IMR-90 (cell line): ENCODE measurements around the gene SMARCA2. TPM values are rescaled to one million over a fixed set of nuclear protein-coding genes. Genes with fewer than 3 reads are reported as not detected.

Experiments used
- ATAC-seq: fragments of 200-7000 bp; cut with Tn5 transposase; 2 replicates; pipeline ENCODE4 v1.9.1; 2020; ENCODE audit warnings: low read depth, mild to moderate bottlenecking, moderate library complexity
- BruUV-seq: library from RNA; stranded (reverse); fragments of 400-500 nt; replicated peaks from 2 replicates; lab custom pipeline; 2021; lab: Mats Ljungman, UMichigan
- CTCF ChIA-PET: fragments of 300-600 bp; formaldehyde crosslinking; extraction: SDS; loops from one replicate; lab custom pipeline; 2021; ENCODE audit warnings: antibody characterized with exemption; lab: Yijun Ruan, JAX
- POLR2A ChIA-PET: fragments of 300-600 bp; sonication (Branson Sonifier 250); formaldehyde crosslinking; loops from one replicate; lab custom pipeline; 2022; ENCODE audit warnings: antibody characterized with exemption; ENCODE audit not compliant: unreplicated experiment; lab: Charles Lee
- DNase-seq: peaks from one replicate; pipeline ENCODE4 v3.0.0; 2013
- H2AFZ ChIP-seq: replicated peaks from 2 replicates; pipeline ENCODE3; 2013; ENCODE audit warnings: low read length, mild to moderate bottlenecking; ENCODE audit not compliant: poor library complexity
- H2AK5ac ChIP-seq: 2 replicates; pipeline ENCODE4 v1.6.1; 2013; ENCODE audit warnings: low read depth, low read length, inconsistent platforms
- H2AK9ac ChIP-seq: replicated peaks from 2 replicates; pipeline ENCODE3; 2013; ENCODE audit warnings: mild to moderate bottlenecking, low read depth, low read length, moderate library complexity; ENCODE audit not compliant: poor library complexity
- H2BK120ac ChIP-seq: 2 replicates; pipeline ENCODE4 v1.6.1; 2013; ENCODE audit warnings: low read depth, low read length, inconsistent platforms
- H2BK15ac ChIP-seq: 3 replicates; pipeline ENCODE4 v1.6.1; 2013; ENCODE audit warnings: low read depth, low read length, inconsistent platforms
- H2BK20ac ChIP-seq: 2 replicates; pipeline ENCODE4 v1.6.1; 2013; ENCODE audit warnings: low read depth, mild to moderate bottlenecking, inconsistent platforms, low read length, moderate library complexity
- H2BK5ac ChIP-seq: 2 replicates; pipeline ENCODE4 v1.6.1; 2013; ENCODE audit warnings: mild to moderate bottlenecking, low read depth, low read length, inconsistent platforms; ENCODE audit not compliant: poor library complexity, severe bottlenecking
- H3K14ac ChIP-seq: replicated peaks from 2 replicates; pipeline ENCODE4 v1.6.1; 2013; ENCODE audit warnings: low read depth, low read length, inconsistent platforms
- H3K18ac ChIP-seq: 2 replicates; pipeline ENCODE4 v1.6.1; 2013; ENCODE audit warnings: low read depth, low read length, control low read depth
- H3K23ac ChIP-seq: 2 replicates; pipeline ENCODE4 v1.6.1; 2013; ENCODE audit warnings: low read depth, low read length, inconsistent platforms
- H3K27ac ChIP-seq: 2 replicates; pipeline ENCODE4 v1.5.1; 2013; ENCODE audit warnings: mild to moderate bottlenecking, control low read depth, low read length; ENCODE audit not compliant: insufficient read depth
- H3K27me3 ChIP-seq: 2 replicates; pipeline ENCODE4 v1.6.1; 2013; ENCODE audit warnings: low read length; ENCODE audit not compliant: control insufficient read depth, insufficient read depth
- H3K36me3 ChIP-seq: 2 replicates; pipeline ENCODE4 v1.6.1; 2013; ENCODE audit warnings: low read length, mixed read lengths; ENCODE audit not compliant: control insufficient read depth, insufficient read depth
- H3K4ac ChIP-seq: 2 replicates; pipeline ENCODE4 v1.6.1; 2013; ENCODE audit warnings: low read depth, low read length, inconsistent platforms
- H3K4me1 ChIP-seq: 2 replicates; pipeline ENCODE4 v1.6.1; 2013; ENCODE audit warnings: low read length, mixed read lengths; ENCODE audit not compliant: control insufficient read depth, insufficient read depth
- H3K4me2 ChIP-seq: 2 replicates; pipeline ENCODE4 v1.6.1; 2013; ENCODE audit warnings: low read depth, mild to moderate bottlenecking, control low read depth, low read length, moderate library complexity
- H3K4me3 ChIP-seq: 2 replicates; pipeline ENCODE4 v1.5.1; 2013; ENCODE audit warnings: low read depth, mild to moderate bottlenecking, control low read depth, low read length, moderate library complexity; ENCODE audit not compliant: insufficient read depth
- H3K56ac ChIP-seq: 2 replicates; pipeline ENCODE4 v1.6.1; 2013; ENCODE audit warnings: low read length, inconsistent platforms; ENCODE audit not compliant: insufficient read depth; ENCODE audit errors: extremely low read depth
- H3K79me1 ChIP-seq, 2 experiments: 2 replicates each; pipeline ENCODE4 v1.6.1; 2013; ENCODE audit warnings: low read length in 2 of 2, inconsistent platforms in 1 of 2, low read depth in 1 of 2
- H3K9ac ChIP-seq: 2 replicates; pipeline ENCODE4 v1.6.1; 2013; ENCODE audit warnings: low read depth, low read length, control low read depth
- H3K9me1 ChIP-seq: 2 replicates; pipeline ENCODE4 v1.6.1; 2013; ENCODE audit warnings: low read length, inconsistent platforms; ENCODE audit not compliant: insufficient read depth
- H3K9me3 ChIP-seq: 2 replicates; pipeline ENCODE4 v1.6.1; 2013; ENCODE audit warnings: low read length; ENCODE audit not compliant: control insufficient read depth, insufficient read depth
- H4K20me1 ChIP-seq: 2 replicates; pipeline ENCODE4 v1.6.1; 2013; ENCODE audit warnings: low read length, inconsistent platforms; ENCODE audit not compliant: insufficient read depth
- H4K5ac ChIP-seq: 2 replicates; pipeline ENCODE4 v1.6.1; 2013; ENCODE audit warnings: mild to moderate bottlenecking, low read depth, low read length, control low read depth
- H4K8ac ChIP-seq, 2 experiments: 2 replicates each; pipeline ENCODE4 v1.6.1; 2013; ENCODE audit warnings: low read depth in 2 of 2, low read length in 2 of 2, control low read depth in 1 of 2, inconsistent platforms in 1 of 2
- H4K91ac ChIP-seq: 2 replicates; pipeline ENCODE4 v1.6.1; 2013; ENCODE audit warnings: low read depth, low read length, inconsistent platforms; ENCODE audit not compliant: insufficient read depth
- CEBPB ChIP-seq: IDR thresholded peaks from 2 replicates; pipeline ENCODE4 v1.6.1; 2012; ENCODE audit warnings: low read depth, low read length, improper control_type of control experiment
- CHD1 ChIP-seq: IDR thresholded peaks from 2 replicates; pipeline ENCODE4 v1.6.1; 2012; ENCODE audit warnings: low read depth, low read length, improper control_type of control experiment
- MXI1 ChIP-seq: IDR thresholded peaks from 2 replicates; pipeline ENCODE4 v1.6.1; 2012; ENCODE audit warnings: low read depth, mild to moderate bottlenecking, low read length, moderate library complexity, borderline replicate concordance
- RCOR1 ChIP-seq: IDR thresholded peaks from 2 replicates; pipeline ENCODE4 v1.6.1; 2012; ENCODE audit warnings: mild to moderate bottlenecking, low read length, improper control_type of control experiment; ENCODE audit not compliant: insufficient replicate concordance
- WGBS, 2 experiments: methylation state at CpG; one replicate each; pipeline versions ENCODE4 v1.1.5 to v1.1.7; 2013; ENCODE audit warnings: missing lambda C conversion rate in 2 of 2; ENCODE audit not compliant: insufficient read length in 1 of 2; ENCODE audit errors: extremely low coverage in 2 of 2; 5-methylcytosine and 5-hydroxymethylcytosine counted together
- dilution Hi-C: fragments of 300-500 bp; cut with HindIII; formaldehyde crosslinking; loops from one replicate; pipeline ENCODE4 v1.14.3; 2018; ENCODE audit warnings: low sequenced_read_pairs; ENCODE audit not compliant: unreplicated experiment
- in situ Hi-C: fragments of 300-500 bp; cut with MboI; formaldehyde crosslinking; loops from 3 replicates; pipeline ENCODE4 v1.14.3; 2019; ENCODE audit warnings: low sequenced_read_pairs, inconsistent platforms, mixed read lengths
- intact Hi-C: fragments of 100-400 bp; cut with micrococcal nuclease; formaldehyde crosslinking; loops from 2 replicates; pipeline ENCODE4 v1.10.0; 2022
- polyA plus RNA-seq, 3 experiments: library from polyadenylated mRNA; depleted of rRNA; stranded (reverse); fragments of >200 nt; gene quantifications; 2 replicates each; pipeline ENCODE4 v1.2.3, GENCODE V29; 2012; ENCODE audit warnings: low replicate concordance in 1 of 3
- total RNA-seq: library from RNA; depleted of rRNA; stranded (reverse); fragments of >200 nt; gene quantifications from 2 replicates; pipeline ENCODE4 v1.2.3, GENCODE V29; 2012

SMARCA2 gene
- total and polyA plus RNA-seq, 2 of the 4 experiments (the other 2 are of a cell fraction): 25.3 to 26.7 TPM

- TF ChIP-seq CEBPB (0 out of 2 replicates have a peak, but pooled peaks have one; percentile 2), RCOR1 (no peak), MXI1 (peak; percentile 59; the same call in 1 of the 2 replicates), CHD1 (no peak)
- H3K14ac ChIP-seq: no peak overlapping the region
- no peak overlapping the region for H3K4me2 ChIP-seq
- no peak overlapping the region for H2AFZ ChIP-seq
- peaks cover 19% of the 10 kb centered on the region for H3K36me3 ChIP-seq
- H4K20me1 ChIP-seq: no peaks in the 10 kb centered on the region
- CTCF ChIA-PET: interaction anchor here (0.5 to 0.6 kb wide), 2 partner anchors 56 to 1074 kb away, joined by 3 read pairs; no protein-coding TSS in a partner anchor
- no peak overlapping the region for H2AK5ac ChIP-seq
- H3K9me1 ChIP-seq: peaks cover 3% of the 10 kb centered on the region; the same call in 1 of the 2 replicates
- H3K4ac ChIP-seq: no peak overlapping the region
- in situ Hi-C loops: no loop called here
- no CpG with 5 or more reads among the region's 2 CpGs for whole genome bisulfite sequencing, 2 experiments
- H3K9me3 ChIP-seq: no peaks in the 10 kb centered on the region
- no peak overlapping the region for H2BK120ac ChIP-seq
- H3K27ac ChIP-seq: no peak overlapping the region
- H3K56ac ChIP-seq: no peak overlapping the region
- peak; percentile 99 for ATAC-seq
- dilution Hi-C loops: no loop called here
- no peak overlapping the region for H2BK20ac ChIP-seq
- H2BK15ac ChIP-seq: no peak overlapping the region
- H3K9ac ChIP-seq: no peak overlapping the region
- no peak overlapping the region for H4K91ac ChIP-seq
- no peak overlapping the region for H3K18ac ChIP-seq
- no TSS peak for BruUV-seq
- H2AK9ac ChIP-seq: no peak overlapping the region
- POLR2A ChIA-PET: no interaction called here
- no peak overlapping the region for H3K4me3 ChIP-seq
- no peak overlapping the region for H3K23ac ChIP-seq
- DNase-seq: peak; percentile 78
- intact Hi-C loops: no loop called here
- no peaks in the 10 kb centered on the region for H3K27me3 ChIP-seq
- no peak overlapping the region for H2BK5ac ChIP-seq
- no peak overlapping the region for H4K8ac ChIP-seq
- peaks cover 2% of the 10 kb centered on the region; the same call in 1 of the 2 replicates for H3K4me1 ChIP-seq
- peaks cover 0 to 7% of the 10 kb centered on the region in 2 experiments; a peak in 2 of 4 replicates for H3K79me1 ChIP-seq
- no peak overlapping the region for H4K5ac ChIP-seq
Observed at GRCh38 chr9:2093920-2094597, 78.9 kb downstream of the SMARCA2 start.
